ENCODE measurements around the gene KSR2. TPM values are rescaled to one million over a fixed set of nuclear protein-coding genes. Genes with fewer than 3 reads are reported as not detected.

The KSR2 gene
- total and polyA plus RNA-seq, 4 experiments from 2014 or later, result 0.03 to 0.09 (median 0.06) TPM; not detected in 1

DNA sequence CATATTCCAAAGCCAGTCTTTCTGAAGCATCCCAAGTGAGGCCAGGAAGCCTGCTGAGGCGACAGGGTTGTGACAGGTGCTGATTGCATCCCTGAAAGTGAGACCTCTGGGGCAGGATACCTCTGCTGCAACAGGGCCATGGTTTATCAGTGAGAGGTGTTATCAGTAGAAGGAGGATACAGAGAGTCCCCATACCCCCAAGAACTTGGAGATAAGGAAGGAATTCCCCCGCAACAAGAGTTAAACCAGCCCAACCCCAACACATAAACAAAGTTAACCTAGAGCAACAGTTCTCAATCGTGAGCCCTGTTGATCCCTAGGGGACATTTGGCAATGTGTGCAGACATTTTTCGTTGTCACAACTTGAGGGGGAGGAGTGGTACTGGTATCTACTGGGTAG, 374.3 kb downstream of the KSR2 start:
- no peaks in the 10 kb centered on the region for H3K27me3 Mint-ChIP-seq
- no peak overlapping the region for H3K27ac Mint-ChIP-seq
- intact Hi-C loops (cut with micrococcal nuclease), result no loop called here
- ChIA-PET CTCF (ENCODE audit: partially characterized antibody) (interaction anchor here (0.6 kb wide), 1 partner anchor 367 kb away, joined by 4 read pairs; no protein-coding TSS in a partner anchor), POLR2A (ENCODE audit: partially characterized antibody) (no interaction called here)
- no peaks in the 10 kb centered on the region for H3K9me3 ChIP-seq (ENCODE audit: control insufficient read depth in 1 of 2, low read length in 2 of 2)
- no peaks in the 10 kb centered on the region for H3K4me1 Mint-ChIP-seq
- no peaks in the 10 kb centered on the region for H3K4me1 ChIP-seq (ENCODE audit: insufficient read depth, low read length)
- peaks cover 0 to 26% (median 13%) of the 10 kb centered on the region in 8 donors for H3K9me3 Mint-ChIP-seq
- no peak overlapping the region for H3K4me3 ChIP-seq (ENCODE audit: low read length in 2 of 2)
- no peaks in the 10 kb centered on the region for H3K36me3 ChIP-seq (ENCODE audit: insufficient read depth, low read length)
- H3K27ac ChIP-seq (ENCODE audit: low read depth, low read length), result no peak overlapping the region
- no peaks in the 10 kb centered on the region for H3K36me3 Mint-ChIP-seq
- H3K4me3 Mint-ChIP-seq, result no peak overlapping the region
- no peak for DNase-seq
- no peaks in the 10 kb centered on the region for H3K27me3 ChIP-seq (ENCODE audit: insufficient read depth, low read length)

DNA sequence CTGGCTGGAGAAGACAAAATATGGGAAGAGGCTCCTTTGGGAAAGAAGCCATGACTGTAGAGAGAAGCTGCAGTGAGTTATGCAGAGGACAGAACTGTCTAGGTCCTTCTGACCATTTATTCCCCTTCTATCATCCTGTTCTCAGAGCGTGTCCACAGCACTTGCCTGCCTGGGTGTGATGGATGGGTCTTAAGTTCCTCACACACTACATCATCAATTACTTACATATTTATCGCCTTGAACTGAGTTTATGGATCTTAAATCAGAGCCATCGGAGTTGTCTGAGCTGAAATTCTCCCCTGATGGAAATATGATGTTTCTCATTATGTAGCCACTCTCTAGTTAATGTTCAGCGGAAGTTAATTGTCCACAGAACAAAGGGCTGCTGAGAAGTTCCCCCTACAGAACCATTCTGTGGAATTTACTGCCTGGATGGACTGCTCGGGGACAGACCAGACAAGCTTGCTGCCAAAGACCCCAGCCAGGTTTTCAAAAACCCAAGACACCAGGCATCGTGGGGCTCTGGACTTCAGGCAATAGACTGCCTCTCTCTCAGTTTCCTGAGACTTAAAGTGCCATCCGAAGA, 374.9 kb downstream of the KSR2 start:
- Mint-ChIP-seq H3K4me3 (no peak overlapping the region), H3K4me1 (no peaks in the 10 kb centered on the region), H3K27me3 (no peaks in the 10 kb centered on the region), H3K9me3 (peaks cover 0 to 27% (median 13%) of the 10 kb centered on the region in 8 donors), H3K27ac (no peak overlapping the region), H3K36me3 (no peaks in the 10 kb centered on the region)
- no peaks in the 10 kb centered on the region for H3K9me3 ChIP-seq (ENCODE audit: control insufficient read depth in 1 of 2, low read length in 2 of 2)
- no peak overlapping the region for H3K27ac ChIP-seq (ENCODE audit: low read depth, low read length)
- H3K4me3 ChIP-seq (ENCODE audit: low read length in 2 of 2), result no peak overlapping the region
- ChIA-PET POLR2A (ENCODE audit: partially characterized antibody) (no interaction called here), CTCF (ENCODE audit: partially characterized antibody) (no interaction called here)
- H3K4me1 ChIP-seq (ENCODE audit: insufficient read depth, low read length), result no peaks in the 10 kb centered on the region
- intact Hi-C loops (cut with micrococcal nuclease), result no loop called here
- DNase-seq, result no peak
- H3K36me3 ChIP-seq (ENCODE audit: insufficient read depth, low read length), result no peaks in the 10 kb centered on the region
- no peaks in the 10 kb centered on the region for H3K27me3 ChIP-seq (ENCODE audit: insufficient read depth, low read length)

DNA sequence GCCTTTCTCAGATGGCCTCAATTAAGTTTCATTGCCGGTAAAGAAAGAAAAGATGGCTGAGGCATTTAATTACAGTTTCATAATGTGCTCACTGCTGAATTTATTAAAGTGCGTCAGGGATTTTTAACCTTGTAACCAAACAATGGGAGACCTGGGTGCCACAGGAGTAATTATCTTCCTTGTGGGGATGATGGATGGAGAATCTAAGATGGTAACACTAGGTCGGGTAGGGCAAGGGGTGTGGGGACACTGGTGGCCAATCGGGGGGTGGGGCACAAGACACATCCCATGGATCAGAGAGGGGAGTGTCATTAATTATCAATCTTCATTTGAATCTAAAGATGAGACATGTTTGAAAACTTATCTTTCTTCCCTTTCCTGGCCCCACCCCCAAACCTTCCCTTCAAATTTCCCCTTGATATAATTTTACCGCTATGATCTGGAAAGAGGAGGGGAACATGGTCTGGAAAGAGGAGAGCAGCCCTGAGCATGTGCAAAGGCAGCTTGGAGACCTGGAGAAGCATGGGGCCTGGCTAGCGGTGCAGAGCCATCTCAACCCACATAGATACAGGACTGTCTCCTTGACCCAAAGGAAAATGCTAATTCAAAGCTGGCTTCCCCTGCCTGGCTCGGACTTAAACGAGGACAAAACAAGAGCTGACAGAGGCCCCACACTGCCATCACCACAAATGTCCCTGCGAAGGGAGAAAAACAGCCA, 376.0 kb downstream of the KSR2 start:
- no peaks in the 10 kb centered on the region for H3K4me1 ChIP-seq (ENCODE audit: insufficient read depth, low read length)
- H3K36me3 ChIP-seq (ENCODE audit: insufficient read depth, low read length), result no peaks in the 10 kb centered on the region
- no peaks in the 10 kb centered on the region for H3K9me3 ChIP-seq (ENCODE audit: control insufficient read depth in 1 of 2, low read length in 2 of 2)
- ChIA-PET CTCF (ENCODE audit: partially characterized antibody) (no interaction called here), POLR2A (ENCODE audit: partially characterized antibody) (no interaction called here)
- no peak for DNase-seq
- intact Hi-C loops (cut with micrococcal nuclease), result no loop called here
- no peaks in the 10 kb centered on the region for H3K36me3 Mint-ChIP-seq
- no peak overlapping the region for H3K27ac ChIP-seq (ENCODE audit: low read depth, low read length)
- no peak overlapping the region for H3K4me3 ChIP-seq (ENCODE audit: low read length in 2 of 2)
- no peak overlapping the region for H3K4me3 Mint-ChIP-seq
- H3K27me3 ChIP-seq (ENCODE audit: insufficient read depth, low read length), result no peaks in the 10 kb centered on the region
- H3K27me3 Mint-ChIP-seq, result no peaks in the 10 kb centered on the region
- peaks cover 0 to 27% (median 13%) of the 10 kb centered on the region in 8 donors for H3K9me3 Mint-ChIP-seq
- H3K27ac Mint-ChIP-seq, result no peak overlapping the region
- no peaks in the 10 kb centered on the region for H3K4me1 Mint-ChIP-seq

DNA sequence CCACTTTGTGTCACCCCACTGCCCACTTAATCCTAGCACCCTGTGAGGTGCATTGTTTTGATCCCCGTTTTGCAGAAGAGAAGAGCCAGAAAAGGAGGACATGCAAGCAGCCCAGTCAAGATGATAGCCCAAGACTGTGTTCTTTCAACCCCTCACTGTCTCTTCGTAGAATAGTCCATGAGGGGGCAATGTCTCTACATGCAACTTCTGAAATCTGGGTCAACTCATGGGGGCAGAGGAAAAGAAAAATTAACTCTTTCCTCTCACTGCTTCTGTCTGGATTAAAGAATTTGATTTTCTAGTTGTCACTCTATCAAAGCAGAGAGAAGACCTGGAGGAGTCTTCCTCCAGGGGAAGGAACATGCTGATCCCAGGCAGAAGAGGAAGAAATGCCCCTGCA, 377.8 kb downstream of the KSR2 start:
- Histone ChIP-seq H3K9me3 (ENCODE audit: control insufficient read depth in 1 of 2, low read length in 2 of 2) (no peaks in the 10 kb centered on the region), H3K36me3 (ENCODE audit: insufficient read depth, low read length) (no peaks in the 10 kb centered on the region), H3K4me3 (ENCODE audit: low read length in 2 of 2) (no peak overlapping the region), H3K27me3 (ENCODE audit: insufficient read depth, low read length) (no peaks in the 10 kb centered on the region), H3K27ac (ENCODE audit: low read depth, low read length) (no peak overlapping the region), H3K4me1 (ENCODE audit: insufficient read depth, low read length) (no peaks in the 10 kb centered on the region)
- H3K36me3 Mint-ChIP-seq, result no peaks in the 10 kb centered on the region
- no peak overlapping the region for H3K4me3 Mint-ChIP-seq
- H3K27me3 Mint-ChIP-seq, result peaks cover 0 to under 1% of the 10 kb centered on the region in 2 donors
- intact Hi-C loops (cut with micrococcal nuclease), result no loop called here
- no peak for DNase-seq
- peaks cover 0 to 3% (median under 1%) of the 10 kb centered on the region in 4 donors for H3K4me1 Mint-ChIP-seq
- H3K9me3 Mint-ChIP-seq, result peaks cover 0 to 24% (median 13%) of the 10 kb centered on the region in 8 donors
- POLR2A ChIA-PET (ENCODE audit: partially characterized antibody), result no interaction called here
- no peak overlapping the region for H3K27ac Mint-ChIP-seq
- CTCF ChIA-PET (ENCODE audit: partially characterized antibody), result no interaction called here

DNA sequence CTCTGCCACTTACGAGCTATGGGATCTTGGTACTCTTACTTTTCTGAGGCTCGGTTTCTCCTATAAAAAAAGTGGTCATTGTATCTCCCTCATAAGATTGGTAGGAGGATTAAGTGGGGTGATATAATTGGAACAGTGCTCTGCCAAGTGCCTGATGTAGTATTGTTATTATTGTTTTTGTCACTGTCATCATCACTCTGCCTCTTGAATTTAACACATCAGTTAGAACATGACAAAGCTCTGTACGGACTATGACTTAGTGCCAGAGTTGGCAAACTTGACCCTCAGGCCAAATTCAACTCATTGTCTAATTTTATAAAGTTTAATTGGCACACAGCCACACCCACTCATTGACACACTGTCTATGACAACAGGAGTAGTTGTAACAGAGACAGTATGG, 378.4 kb downstream of the KSR2 start:
- DNase-seq, result no peak
- no peaks in the 10 kb centered on the region for H3K27me3 ChIP-seq (ENCODE audit: insufficient read depth, low read length)
- intact Hi-C loops (cut with micrococcal nuclease), result no loop called here
- no peak overlapping the region for H3K4me3 Mint-ChIP-seq
- CTCF ChIA-PET (ENCODE audit: partially characterized antibody), result no interaction called here
- H3K9me3 ChIP-seq (ENCODE audit: control insufficient read depth in 1 of 2, low read length in 2 of 2), result no peaks in the 10 kb centered on the region
- H3K9me3 Mint-ChIP-seq, result peaks cover 0 to 27% (median 13%) of the 10 kb centered on the region in 8 donors
- peaks cover 0 to 1% of the 10 kb centered on the region in 2 donors for H3K27me3 Mint-ChIP-seq
- H3K36me3 Mint-ChIP-seq, result no peaks in the 10 kb centered on the region
- POLR2A ChIA-PET (ENCODE audit: partially characterized antibody), result no interaction called here
- peaks cover 0 to 3% (median under 1%) of the 10 kb centered on the region in 4 donors for H3K4me1 Mint-ChIP-seq
- no peak overlapping the region for H3K4me3 ChIP-seq (ENCODE audit: low read length in 2 of 2)
- H3K27ac ChIP-seq (ENCODE audit: low read depth, low read length), result no peak overlapping the region
- H3K27ac Mint-ChIP-seq, result no peak overlapping the region
- H3K36me3 ChIP-seq (ENCODE audit: insufficient read depth, low read length), result no peaks in the 10 kb centered on the region
- no peaks in the 10 kb centered on the region for H3K4me1 ChIP-seq (ENCODE audit: insufficient read depth, low read length)

DNA sequence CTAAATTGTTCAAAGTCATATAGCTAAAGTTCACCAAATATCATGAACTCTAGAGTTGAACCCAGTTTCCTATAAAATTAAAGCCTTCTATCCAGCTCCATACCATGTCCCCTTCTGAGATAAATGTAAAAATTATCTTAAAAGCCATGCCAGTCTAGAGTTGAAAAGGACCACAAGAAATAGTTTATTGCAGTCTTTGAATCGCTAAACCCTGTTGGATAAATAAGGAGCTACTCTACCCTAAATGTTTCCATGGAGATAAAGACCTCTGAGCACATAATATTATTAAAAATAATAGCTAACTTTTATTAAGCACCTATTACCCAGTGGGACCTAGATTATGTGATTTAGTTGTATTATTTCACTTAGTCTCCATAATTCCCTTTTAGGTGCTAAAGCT, 379.8 kb downstream of the KSR2 start:
- no peak overlapping the region for H3K27ac ChIP-seq (ENCODE audit: low read depth, low read length)
- Mint-ChIP-seq H3K4me1 (peaks cover 0 to 3% (median under 1%) of the 10 kb centered on the region in 4 donors), H3K9me3 (peaks cover 0 to 26% (median 13%) of the 10 kb centered on the region in 8 donors), H3K4me3 (no peak overlapping the region), H3K36me3 (no peaks in the 10 kb centered on the region), H3K27me3 (peaks cover 0 to 1% of the 10 kb centered on the region in 2 donors), H3K27ac (no peak overlapping the region)
- no peaks in the 10 kb centered on the region for H3K4me1 ChIP-seq (ENCODE audit: insufficient read depth, low read length)
- POLR2A ChIA-PET (ENCODE audit: partially characterized antibody), result no interaction called here
- CTCF ChIA-PET (ENCODE audit: partially characterized antibody), result interaction anchor here (0.7 to 2.4 kb wide), 6 partner anchors 8 to 376 kb away, joined by 3 to 7 read pairs (median 4); no protein-coding TSS in a partner anchor
- H3K9me3 ChIP-seq (ENCODE audit: control insufficient read depth in 1 of 2, low read length in 2 of 2), result no peaks in the 10 kb centered on the region
- DNase-seq, result no peak
- intact Hi-C loops (cut with micrococcal nuclease), result loop anchor here (10.0 kb wide), 1 partner anchor 884 kb away; no protein-coding TSS in a partner anchor
- H3K27me3 ChIP-seq (ENCODE audit: insufficient read depth, low read length), result no peaks in the 10 kb centered on the region
- no peak overlapping the region for H3K4me3 ChIP-seq (ENCODE audit: low read length in 2 of 2)
- H3K36me3 ChIP-seq (ENCODE audit: insufficient read depth, low read length), result no peaks in the 10 kb centered on the region

DNA sequence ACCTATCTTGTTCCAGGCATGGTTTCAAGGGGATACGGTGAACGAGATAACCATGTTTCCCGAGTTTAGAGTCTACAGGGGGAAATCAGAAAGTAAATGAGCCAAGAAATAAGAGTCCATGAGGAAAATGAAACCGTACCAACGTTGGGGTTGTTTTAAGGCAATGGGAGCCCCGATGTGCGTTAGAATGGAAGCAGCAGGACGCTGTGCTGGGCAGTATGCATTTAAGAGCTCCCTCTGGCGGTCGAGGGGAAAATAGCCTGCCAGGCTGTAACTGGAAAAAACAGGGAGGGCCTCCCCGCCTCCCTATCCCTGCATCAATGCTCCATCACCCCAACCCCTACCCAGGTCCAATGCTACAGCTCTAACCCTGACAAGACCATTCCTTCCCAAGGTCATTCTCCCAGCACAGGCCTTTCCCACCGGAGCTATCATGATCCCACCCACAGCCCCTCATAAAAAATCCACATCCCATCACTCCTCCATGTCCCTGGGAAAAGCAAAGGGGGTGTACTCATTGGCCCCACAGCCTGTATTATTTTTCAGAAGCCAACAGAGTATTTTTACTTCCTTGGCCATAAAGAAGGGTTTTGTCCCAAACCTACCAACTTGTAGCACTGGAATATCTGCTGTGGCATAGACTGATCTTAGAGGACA, 381.0 kb downstream of the KSR2 start:
- no peaks in the 10 kb centered on the region for H3K4me1 ChIP-seq (ENCODE audit: insufficient read depth, low read length)
- no peak overlapping the region for H3K4me3 ChIP-seq (ENCODE audit: low read length in 2 of 2)
- no peak overlapping the region for H3K27ac ChIP-seq (ENCODE audit: low read depth, low read length)
- DNase-seq, result peak in 4 of 5 donors; percentile 0 to 10 (median 2)
- no peaks in the 10 kb centered on the region for H3K9me3 ChIP-seq (ENCODE audit: control insufficient read depth in 1 of 2, low read length in 2 of 2)
- ChIA-PET CTCF (ENCODE audit: partially characterized antibody) (interaction anchor here (1.0 to 2.4 kb wide), 5 partner anchors 10 to 33 kb away, joined by 3 to 7 read pairs (median 3); no protein-coding TSS in a partner anchor), POLR2A (ENCODE audit: partially characterized antibody) (no interaction called here)
- no peaks in the 10 kb centered on the region for H3K36me3 ChIP-seq (ENCODE audit: insufficient read depth, low read length)
- Mint-ChIP-seq H3K4me3 (no peak overlapping the region), H3K9me3 (peaks cover 0 to 23% (median 12%) of the 10 kb centered on the region in 8 donors), H3K36me3 (no peaks in the 10 kb centered on the region), H3K27me3 (peaks cover 0 to 4% of the 10 kb centered on the region in 2 donors), H3K27ac (no peak overlapping the region), H3K4me1 (peaks cover 0 to 3% (median under 1%) of the 10 kb centered on the region in 4 donors)
- no peaks in the 10 kb centered on the region for H3K27me3 ChIP-seq (ENCODE audit: insufficient read depth, low read length)
- intact Hi-C loops (cut with micrococcal nuclease), result loop anchor here (10.0 kb wide), 1 partner anchor 883 kb away; no protein-coding TSS in a partner anchor

All from CD4-positive, alpha-beta memory T cell (primary cell).